ENCODE measurements around the gene FSTL4.

- TF ChIP-seq CTCF (IDR thresholded peaks at IDR 0.05 in 4 of 5, conservative IDR thresholded peaks at IDR 0.05 in 1 of 5) (no peak), POLR2A (IDR thresholded peaks at IDR 0.05) (no peak)
Measured at GRCh38 chr5:133214153-133214820, 398.1 kb downstream of the FSTL4 start.

Measured in gastrocnemius medialis (tissue), 4 donors.